Fibroblast of skin of scalp (primary cell): ENCODE results near the gene RYR3.

Experiments used
- DNase-seq: peaks from one replicate; pipeline ENCODE4 v3.0.0-alpha.2; 2013

Gene RYR3

DNA sequence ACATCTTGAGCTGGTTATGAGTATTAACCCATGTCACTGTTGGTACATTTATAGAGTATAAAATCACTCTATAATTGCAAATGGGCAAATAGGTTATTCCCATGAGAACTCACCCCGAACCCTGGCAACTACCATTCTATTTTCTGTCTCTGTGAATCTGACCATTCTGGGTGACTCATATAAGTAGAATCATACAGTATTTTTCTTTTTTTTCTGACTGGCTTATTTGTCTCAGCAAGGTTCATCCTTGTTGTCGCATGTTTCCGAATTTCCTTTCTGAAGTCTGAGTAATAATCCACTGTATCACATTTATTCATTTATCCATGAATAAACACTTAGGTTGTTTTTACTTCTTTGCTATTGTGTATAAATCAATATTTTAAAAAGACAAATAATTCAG is 597.6 kb downstream of the RYR3 start:
- DNase-seq: peak; percentile 36

DNA sequence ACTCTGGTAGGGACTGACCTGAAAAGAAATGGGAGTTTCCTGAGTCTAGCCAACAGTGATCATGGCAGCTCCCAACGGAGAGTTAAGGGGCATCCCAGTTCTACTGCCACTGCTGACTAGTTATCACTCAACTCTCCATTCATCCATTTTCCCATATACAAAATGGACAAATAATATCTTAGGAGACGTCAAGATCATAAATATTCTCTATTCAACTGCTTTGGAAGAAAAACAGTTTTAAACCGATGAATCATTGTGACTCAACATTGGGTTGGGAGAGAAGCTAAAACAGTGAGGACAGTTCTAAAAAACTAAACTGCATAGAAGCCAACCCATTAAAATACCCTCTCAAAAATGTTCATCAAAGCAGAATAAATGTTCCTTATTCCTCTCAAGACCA is 600.0 kb downstream of the RYR3 start:
- DNase-seq: peak; percentile 47

DNA sequence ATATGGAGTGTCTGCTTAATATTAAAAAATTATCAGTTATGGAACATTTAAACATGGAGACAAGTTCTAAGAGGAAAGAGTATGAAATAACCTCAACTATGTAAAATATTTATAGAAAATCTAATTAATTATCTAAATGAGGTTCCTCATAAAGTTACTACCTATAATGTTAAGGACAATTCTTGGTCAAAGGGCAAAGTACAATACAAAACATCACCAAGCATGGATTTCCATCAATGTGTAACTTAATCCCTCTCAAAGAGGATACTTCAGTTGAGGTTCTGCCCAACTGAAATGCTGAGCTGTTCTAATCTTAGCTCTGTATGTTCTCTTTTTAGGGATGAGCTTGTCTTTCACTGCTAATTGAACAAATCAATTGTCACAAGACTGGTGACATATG is 601.6 kb downstream of the RYR3 start:
- no peak for DNase-seq

- DNase-seq: no peak
These were observed 602.7 kb downstream of the RYR3 start for GRCh38 chr15:33913459-33913858.
